NCI-H460 (cell line): ENCODE measurements around the gene AIMP1. TPM values are rescaled to one million over a fixed set of nuclear protein-coding genes. Genes with fewer than 3 reads are reported as not detected.

Experiments used
- DNase-seq: peaks from one replicate; pipeline ENCODE4 v3.0.0-alpha.2; 2016; ENCODE audit warnings: low read depth; ENCODE audit errors: extremely low read depth
- polyA plus RNA-seq: library from polyadenylated mRNA; depleted of rRNA; stranded (reverse); fragments of >200 nt; gene quantifications from 2 replicates; pipeline ENCODE4 v1.2.3, GENCODE V29; 2014; cell fraction: nucleus; rRNA removed
- total RNA-seq: library from RNA; depleted of rRNA; stranded (reverse); fragments of >200 nt; shearing (Covaris generic); gene quantifications from 2 replicates; pipeline ENCODE4 v1.2.3, GENCODE V29; 2014; rRNA removed

The AIMP1 gene
- 38.3 and 49.5 TPM in 2 replicates for total RNA-seq
- polyA plus RNA-seq: 28.8 and 39.5 TPM in 2 replicates

DNA sequence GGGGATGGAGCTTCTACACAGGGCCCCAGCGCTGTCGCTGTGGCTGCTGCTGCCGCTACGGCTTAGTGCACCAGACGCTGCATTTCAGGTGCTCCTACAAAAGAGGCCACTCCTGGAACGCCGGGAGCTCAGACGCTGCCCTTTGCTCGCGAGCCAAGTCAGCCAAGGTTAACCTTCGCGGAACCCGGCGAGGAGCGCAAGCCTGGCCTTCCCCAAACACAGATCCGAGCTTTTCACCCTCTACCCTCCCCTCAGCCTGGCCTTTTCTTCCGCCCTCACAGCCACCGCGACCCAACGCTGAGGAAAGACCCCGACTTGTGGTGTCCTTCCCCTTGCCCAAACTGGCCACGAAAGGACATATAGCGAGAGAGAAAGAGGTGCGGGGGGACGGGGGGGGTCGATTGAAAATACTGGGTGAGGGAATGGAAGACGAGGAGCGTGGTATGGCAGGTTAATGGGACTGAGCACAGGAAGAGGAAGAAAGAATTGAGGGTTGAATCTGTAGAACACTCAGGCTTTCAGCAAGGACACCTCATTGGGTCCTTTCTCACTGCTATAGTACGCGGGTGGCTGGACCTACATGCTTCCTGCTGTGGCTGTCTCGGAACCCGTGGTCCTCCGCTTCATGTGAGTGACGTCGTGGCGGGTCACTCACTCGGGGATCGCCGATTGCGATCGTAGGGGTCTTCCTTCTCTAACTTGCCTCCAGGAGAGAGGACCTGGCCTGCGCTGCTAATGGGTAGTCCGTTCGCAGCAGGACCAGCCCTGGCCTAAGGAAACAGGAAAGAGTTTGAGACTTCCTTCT, at the start of gene AIMP1, which contains the start of gene TBCK:
Gene AIMP1 (plus strand): TSS at position 583 of the 805 bp plus-strand sequence. CDS start 8,460 bp downstream, outside the sequence.
Gene TBCK (minus strand): TSS at position 242 of the 805 bp plus-strand sequence. CDS start 7,249 bp downstream, outside the sequence.
- DNase-seq: peak; percentile 81

DNA sequence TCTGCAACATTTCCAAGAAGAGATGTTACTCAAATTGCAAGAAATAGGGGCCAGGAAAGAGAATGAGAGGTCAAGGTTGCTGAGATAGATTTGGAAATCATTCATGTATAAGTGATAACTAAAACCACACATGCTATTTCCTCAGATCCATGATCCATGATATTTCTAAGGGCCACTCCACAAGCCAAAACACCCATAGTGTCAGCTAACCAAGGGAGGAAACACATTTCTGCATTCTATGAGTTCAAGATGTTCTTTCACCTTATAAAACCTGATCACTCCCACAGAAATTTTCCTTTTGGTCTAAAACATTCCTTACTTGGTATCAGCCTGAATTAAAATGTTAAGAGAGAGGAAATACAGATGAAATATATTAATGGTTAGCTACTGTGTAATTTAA, 47.6 kb upstream of the AIMP1 start:
- DNase-seq: no peak

DNA sequence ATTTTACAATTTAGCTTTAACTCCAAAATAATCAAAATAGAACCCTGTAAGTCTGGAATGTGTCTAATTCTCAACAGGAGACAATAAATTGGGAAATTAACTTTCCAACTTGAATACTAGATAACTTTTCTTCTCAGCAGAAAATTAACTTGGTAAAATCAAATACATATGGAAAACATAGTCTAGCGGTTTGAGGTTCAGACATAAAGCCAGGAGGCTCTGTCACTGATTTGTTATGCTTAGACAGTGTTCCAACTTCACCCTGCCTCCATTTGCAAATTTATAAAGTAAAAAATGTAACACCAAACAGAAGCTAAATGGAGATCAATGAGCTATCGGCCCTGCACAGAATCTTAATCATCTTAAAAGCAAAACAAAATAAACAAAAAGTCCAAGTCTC, 46.6 kb upstream of the AIMP1 start:
- no peak for DNase-seq

DNA sequence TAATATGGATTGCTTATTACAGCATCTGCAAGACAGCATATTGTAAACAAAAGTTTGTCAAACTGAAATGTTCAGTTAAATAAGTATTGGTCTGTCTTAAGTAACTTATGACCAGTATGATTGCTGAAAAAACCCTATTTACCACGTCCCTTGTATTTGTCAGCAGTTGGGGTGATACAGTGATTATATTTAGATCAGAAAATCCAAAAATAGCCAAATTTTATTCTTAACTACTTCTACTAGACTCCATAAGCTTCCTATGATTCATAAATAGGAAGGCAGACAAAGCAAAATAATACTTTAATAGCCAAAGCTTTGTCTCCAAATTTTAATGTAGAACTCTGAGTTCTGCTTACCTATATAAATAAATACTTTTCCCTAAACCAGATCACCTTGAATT, 45.6 kb upstream of the AIMP1 start:
- no peak for DNase-seq

DNA sequence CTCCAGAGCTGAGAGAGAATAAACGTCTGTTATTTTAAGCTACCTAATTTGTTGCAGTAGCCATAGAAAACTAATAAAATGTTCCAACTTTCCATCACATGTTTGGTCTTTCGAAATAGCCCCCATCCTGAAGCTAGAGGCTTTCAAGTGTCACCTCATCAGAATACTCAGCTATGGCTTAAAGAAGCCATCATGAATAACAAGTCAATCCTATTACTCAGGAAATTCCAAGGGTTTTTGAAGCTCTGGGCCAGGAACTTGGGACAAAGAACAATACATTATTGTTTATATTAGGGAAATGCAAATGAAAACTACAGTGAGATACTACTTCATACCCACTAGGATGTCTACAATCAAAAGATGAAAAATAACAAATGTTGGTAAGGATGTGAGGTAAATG, 42.5 kb upstream of the AIMP1 start:
- no peak for DNase-seq

DNA sequence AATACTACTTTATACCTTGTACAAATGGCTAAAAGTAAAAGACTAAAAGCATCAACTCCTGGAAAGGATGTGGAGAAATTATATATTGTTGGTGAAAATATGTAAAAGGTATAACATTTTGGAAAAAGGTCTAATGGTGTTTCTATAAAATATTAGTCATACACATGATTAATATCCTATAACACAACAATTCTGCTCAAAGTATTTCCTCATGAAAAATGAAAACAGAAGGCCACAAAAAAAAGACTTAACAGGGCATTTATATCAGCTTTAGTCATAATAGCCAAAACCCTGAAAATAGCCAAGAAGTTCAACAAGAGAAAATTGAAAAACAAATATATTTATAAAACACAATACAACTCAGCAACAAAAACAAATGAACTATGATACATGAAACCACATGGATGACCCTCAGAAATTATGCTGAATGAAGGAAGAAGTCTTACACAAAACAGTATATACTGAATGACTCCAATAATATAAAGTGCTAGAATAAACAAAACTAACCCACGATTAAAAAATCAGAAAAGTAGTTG, 39.1 kb upstream of the AIMP1 start:
- no peak for DNase-seq

DNA sequence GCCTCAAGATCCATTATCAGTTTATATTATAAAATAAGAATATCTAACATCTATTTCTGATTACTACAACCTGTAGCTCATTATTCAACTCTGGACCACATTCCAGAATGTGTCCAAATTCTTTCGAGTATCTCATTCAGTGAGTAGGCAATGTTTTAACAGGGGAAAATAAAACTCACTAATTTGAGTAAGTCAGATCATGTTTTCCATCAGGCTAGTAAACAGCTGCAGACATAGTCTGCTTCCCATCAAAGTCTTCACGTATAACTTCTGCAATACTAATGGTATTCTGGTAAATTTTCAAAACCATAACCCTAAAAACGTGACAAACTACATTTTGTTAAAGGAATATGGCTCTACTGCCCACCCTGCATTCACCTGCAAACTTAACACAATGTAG, 32.1 kb upstream of the AIMP1 start:
- DNase-seq: no peak

DNA sequence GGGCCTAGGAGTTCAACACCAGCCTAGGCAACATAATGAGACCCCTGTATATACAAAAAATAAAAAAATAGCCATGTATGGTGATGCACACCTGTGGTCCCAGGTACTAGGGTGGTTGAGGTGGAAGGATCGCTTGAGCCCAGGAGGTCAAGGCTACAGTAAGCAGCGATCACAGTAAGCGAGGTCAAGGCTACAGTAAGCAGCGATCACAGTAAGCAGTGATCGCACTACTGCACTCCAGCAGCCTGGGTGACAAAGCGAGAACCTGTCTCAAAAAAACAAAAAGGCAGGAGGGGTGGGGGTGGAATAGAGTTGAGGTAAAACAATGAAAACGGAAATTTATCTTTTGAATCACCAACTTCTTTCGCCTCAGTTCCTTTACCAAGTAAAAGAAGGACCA, 29.7 kb upstream of the AIMP1 start:
- DNase-seq: no peak

DNA sequence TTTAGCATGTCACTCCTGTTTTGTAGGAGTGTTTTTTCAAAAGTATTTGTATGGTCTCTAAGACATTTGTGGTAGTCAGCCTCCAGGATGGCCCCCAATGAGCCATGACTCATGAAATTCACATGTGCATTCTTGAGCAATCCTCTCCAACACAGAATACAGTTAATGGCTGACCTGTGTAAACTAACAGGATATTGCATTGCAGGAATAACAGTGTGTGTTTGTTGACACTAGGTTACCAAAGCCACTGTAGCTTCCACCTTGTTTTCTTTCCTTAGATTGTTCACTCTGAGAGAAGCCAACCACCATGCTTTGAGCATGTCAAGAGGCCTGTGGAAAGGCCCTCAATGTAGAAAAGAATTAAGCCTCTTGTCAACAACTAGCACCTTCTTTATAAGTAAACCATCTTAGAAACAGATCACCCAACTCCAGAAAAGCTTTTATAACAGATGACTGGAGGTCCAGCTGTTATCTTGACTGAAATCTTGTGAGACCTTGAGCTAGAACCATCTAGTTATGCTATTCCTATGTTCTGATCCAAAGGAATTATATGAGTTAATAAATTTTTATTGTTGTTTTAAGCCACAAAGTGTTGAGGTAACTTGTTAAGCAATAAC, 28.9 kb upstream of the AIMP1 start:
- peak; percentile 46 for DNase-seq

DNA sequence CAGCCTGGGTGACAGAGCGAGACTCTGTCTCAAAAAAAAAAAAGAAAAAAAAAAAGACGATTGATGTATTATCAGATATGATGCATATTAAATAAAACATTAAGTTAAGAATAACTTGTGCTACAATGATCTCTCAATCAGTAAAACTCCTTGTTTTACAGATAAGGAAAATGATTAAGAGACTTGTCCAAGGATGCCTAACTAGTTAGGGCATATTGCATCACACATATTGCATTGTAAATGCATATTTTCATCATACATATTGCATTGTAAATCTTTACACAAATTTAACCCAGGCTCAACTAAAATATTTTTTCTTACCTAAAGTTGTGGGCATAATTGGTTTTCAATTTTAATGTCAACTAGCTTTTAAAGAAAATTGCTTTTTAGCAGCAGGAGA, 26.6 kb upstream of the AIMP1 start:
- no peak for DNase-seq

DNA sequence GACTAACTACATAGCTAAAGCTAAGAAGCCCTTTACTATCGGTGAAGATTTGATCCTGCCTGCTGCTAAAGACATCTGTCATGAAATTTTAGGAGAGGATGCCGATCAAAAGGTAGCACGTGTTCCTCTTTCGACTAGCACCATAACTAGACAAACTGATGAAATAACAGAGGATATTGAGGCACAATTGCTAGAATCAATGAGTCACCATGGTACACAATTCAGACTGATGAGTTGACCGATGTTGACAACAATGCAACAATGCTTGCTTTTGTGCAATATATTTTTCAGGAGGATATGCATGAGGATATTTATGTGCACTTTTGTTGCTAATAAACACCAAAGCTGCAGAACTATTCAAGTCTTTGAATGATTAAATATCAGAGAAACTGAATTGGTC, 24.7 kb upstream of the AIMP1 start:
- DNase-seq: no peak

DNA sequence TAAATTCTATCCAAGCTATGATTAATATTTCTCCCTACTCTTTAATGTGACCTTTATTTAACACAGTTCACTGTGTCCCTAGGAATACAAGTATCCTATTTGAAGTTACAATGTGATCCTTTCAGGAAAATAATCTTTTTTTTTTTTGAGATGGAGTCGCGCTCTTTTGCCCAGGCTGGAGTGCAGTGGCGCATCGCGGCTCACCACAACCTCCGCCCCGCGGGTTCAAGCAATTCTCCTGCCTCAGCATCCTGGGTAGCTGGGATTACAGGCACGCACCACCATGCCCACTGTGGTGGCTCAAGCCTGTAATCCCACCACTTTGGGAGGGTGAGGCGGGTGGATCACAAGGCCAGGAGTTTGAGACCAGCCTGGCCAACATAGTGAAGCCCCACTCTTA, 22.3 kb upstream of the AIMP1 start:
- DNase-seq: no peak

DNA sequence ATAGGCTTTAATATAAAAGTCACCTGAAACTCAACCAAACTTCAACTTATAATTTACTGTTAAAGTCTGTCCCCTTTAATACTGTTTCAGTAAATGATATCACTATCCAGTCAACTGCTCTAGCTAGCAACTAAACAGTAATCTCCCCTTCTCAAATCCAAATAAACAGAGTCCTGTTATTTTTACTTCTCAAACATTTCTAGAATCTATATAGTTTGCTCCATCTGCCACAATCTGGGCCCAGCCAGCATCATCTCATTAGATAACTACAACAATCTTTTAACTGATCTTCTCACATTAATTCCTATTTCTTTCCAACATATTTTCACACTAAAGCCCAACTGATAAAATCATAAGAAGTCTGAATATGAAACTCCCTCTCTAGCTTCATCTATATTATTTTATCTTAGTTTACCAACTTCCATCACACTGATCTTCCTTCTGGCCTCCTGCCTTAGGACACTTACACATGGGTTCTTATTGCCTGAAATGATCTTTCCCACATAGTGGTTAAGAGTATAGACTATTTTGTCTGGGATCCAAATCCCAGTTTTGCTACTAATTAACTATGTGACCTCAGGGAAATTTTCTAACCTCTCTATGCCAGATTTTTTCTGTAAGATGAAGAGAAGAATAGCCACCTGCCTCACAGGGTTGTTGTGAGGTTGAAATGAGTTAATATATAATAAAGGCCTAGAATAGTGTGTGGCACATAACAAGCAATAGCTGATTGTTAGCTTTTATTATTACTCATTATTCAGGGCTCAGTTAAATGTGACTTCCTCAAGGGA, 18.9 kb upstream of the AIMP1 start:
- no peak for DNase-seq

DNA sequence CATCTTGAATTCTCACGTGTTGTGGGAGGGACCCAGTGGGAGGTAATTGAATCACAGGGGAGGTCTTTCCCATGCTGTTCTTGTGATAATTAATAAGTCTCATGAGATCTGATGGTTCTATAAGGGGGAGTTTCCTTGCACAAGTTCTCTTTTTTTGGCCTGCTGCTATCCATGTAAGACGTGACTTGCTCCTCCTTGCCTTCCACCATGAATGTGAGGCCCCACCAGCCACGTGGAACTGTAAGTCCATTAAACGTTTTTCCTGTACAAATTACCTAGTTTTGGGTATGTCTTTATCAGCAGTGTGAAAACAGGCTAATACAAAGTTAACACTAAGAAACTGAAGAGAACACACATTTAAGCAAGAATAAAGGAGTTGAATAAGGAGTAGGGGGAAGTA, 16.4 kb upstream of the AIMP1 start:
- DNase-seq: no peak

DNA sequence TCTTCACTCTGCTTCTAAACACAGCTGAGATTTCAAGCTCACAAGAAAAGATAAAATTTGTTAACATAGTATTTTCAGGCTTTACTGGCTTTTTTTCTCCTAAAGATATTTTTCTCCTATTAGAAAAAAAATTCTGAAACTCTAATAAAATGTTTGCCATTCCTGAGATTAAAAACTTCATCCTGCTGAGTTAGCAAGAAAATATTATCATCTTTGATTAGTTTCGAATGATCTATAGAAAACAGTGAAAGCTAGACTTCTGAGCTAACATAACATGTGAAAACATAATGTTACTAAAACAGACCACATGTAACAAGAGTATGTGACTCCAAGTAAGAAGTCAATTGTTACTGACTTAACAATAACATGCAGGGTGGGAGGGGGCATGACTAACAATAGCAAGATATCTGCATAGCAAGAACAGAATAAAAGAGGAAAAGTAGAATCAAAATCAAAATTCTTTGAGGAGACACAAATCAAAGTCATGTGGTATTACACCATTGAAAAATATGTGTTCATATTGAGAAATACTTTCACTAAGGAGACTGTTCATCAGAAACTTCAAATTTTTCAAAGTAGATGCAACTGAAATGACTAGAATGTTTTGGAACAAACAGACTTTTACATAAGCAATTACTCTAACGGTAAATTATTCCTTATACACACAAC, 14.8 kb upstream of the AIMP1 start:
- no peak for DNase-seq

DNA sequence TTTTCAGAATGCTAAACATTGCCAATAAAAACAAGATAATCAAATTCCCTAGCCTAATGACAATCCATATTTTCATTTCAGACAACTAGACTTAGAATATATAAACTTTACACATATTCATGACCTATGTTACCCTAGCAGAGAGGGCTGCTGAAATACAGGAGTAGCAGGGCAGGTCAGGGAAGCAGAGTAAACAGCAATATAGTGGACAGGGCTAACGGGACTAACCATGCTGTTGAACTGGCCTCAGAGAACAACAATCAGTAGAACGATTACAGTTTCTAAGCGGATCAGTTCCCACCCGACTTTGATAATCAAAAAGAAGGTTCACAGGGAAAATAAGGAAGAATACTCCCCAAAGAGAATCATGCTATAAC, 14.3 kb upstream of the AIMP1 start:
- DNase-seq: no peak

DNA sequence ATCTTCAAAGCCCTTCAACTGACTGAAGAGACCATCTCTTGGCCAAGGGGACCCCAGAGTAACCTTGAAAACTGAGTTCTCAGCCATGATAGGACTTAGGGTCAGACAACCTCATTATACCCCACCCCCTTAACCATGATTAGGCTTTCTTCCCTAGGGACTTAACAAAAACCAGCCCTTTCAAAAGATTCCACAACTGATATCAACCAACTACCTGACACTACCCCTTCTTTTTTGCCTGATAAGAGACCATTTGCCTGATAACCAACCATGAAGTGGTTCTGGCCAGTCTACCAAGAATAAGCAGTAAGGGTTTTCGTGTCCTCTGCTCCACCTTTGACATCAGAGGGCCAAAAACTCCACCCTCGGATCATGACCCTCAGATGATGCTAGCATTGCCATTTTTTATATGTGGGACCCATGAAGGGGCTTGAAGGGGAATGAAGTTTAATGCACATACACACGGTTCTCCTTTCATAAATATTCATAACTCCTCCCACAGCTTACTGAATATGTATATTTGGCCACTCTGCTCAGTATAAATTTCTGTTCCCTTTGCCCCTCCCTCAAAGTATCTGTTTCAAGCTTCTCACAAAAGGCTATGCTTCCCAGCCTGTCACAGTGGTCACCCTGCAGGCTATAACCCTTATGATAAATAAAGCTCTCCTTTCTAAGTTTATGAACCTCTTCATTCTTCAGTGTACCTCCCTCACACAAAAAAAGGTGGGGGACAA, 12.6 kb upstream of the AIMP1 start:
- no peak for DNase-seq

DNA sequence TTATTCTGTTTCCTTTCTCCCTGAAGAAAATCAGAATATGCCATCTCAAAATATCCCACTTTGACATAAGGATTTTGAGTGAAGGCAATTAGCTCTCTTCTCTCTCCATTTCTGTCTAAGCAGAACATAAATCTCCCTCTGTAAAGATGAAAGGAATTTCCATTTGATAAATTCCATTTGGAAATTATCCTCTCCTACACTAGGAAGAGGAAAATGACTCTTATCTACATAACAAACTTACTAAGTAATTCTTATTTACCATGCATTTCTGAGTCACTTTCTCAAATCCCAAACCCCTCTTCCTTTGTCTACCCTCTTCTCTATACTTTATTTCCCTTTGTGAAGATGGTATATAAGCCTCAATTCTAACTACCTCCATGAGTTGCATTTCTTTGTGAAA, 11.7 kb upstream of the AIMP1 start:
- no peak for DNase-seq

DNA sequence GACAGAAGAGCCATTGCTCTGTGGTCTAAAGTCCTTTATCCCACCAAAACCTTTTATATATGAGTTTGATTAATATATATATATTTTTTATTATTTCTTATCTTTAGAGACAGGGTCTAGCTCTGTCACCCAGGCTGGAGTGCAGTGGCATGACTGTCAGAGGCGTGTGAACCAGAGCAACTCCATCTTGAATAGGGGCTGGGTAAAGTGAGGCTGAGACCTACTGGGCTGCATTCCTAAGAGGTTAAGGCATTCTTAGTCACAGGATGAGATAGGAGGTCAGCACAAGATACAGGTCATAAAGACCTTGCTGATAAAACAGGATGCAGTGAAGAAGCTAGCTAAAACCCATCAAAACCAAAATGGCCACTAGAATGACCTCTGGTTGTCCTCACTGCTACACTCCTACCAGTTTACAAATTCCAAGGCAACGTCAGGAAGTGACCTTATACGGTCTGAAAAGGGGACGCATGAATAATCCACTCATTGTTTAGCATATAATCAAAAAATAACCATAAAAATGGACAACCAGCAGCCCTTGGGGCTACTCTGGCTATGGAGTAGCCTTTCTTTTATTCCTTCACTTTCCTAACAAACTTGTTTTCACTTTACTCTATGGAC, 10.8 kb upstream of the AIMP1 start:
- DNase-seq: no peak
